Measurements from ENCODE around the gene LAYN. TPM values are rescaled to one million over a fixed set of nuclear protein-coding genes. Genes with fewer than 3 reads are reported as not detected.

LAYN gene
- 4.3 to 5.3 TPM (median 4.9 TPM) in 5 replicates for total RNA-seq (2022; extraction: Qiagen RNA extraction; ENCODE audit: low read depth)

DNA sequence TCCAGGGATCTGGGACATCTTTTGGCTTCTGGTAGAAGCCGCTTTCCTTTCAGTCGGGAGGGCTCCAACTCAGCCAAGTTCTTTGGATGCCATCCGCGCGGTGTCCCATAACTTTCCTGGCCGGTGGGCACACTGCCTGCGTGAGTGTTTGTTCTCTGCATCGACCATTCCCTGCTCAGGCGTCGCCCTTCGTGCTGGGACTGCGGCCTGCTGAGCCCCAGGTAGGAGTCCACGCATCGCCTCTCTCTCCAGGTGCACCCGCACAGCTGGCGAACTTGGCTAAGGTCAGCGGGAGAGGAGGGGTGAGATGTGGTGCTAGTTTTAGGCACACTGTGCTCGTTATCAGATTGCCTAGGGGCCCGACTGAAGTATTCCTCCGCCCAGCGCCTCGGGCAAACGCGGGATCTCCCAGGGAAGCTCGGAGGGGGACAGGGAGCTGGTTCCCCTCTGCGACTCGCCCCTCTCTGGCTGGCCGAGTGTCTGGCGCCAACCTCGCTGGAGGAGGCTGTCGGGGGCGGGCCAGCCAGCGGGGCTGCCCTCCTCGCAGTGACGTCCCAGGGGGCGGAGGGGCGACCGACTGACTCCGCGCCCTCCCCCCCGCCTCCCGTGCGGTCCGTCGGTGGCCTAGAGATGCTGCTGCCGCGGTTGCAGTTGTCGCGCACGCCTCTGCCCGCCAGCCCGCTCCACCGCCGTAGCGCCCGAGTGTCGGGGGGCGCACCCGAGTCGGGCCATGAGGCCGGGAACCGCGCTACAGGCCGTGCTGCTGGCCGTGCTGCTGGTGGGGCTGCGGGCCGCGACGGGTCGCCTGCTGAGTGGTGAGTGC is at the start of gene LAYN:
LAYN (plus strand) TSS at position 607 of the 823 bp plus-strand sequence; CDS start at position 731, 124 bp downstream.

DNA sequence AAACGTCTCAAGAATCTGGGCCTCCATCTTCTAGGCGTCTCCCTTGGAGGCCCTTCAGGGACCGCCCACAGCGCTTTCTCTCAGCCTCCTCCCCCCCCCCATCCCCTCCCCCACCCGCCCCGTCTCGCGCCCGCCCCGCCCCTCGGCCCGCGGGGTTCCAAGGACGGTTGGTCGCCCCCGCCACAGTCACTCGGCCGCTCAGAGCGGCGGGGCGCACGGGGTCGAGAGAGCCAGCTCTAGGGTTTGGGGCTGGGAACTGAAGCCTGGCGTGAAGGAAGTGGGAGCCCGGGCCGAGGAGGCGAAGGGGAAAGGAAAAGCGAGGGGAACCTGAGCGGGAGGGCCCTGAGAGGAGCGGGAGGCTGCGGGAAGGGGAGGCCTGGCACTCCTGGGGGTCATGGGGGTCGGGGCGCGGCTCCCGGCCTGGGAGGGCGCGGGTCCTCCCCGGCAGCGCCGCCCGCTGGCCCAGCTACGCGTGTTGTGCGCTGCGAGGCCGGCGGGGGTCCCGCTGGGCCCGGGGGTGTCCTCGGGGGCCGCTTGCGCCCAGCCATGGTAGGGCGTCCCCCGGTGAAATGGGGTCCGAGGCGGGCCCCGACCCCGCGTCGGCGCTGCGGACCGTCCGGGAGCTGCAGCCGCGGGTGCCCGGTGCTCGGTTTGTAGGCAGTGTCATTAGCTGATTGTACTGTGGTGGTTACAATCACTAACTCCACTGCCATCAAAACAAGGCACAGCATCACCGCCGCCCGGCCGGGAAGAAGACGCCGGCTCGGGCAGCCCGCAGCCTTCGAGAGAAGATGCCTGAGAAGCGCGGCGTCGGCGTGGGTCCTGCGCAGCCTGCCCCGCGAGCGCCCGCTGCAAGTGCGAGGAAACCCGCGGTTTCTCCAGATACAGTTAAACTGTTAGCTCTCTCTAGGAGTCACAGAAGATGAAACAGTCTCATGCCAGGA is 28.0 kb upstream of the LAYN start, which contains the start of gene BTG4:
BTG4 (minus strand) TSS at position 91 of the 944 bp plus-strand sequence. CDS start 13,610 bp downstream, outside the sequence.

DNA sequence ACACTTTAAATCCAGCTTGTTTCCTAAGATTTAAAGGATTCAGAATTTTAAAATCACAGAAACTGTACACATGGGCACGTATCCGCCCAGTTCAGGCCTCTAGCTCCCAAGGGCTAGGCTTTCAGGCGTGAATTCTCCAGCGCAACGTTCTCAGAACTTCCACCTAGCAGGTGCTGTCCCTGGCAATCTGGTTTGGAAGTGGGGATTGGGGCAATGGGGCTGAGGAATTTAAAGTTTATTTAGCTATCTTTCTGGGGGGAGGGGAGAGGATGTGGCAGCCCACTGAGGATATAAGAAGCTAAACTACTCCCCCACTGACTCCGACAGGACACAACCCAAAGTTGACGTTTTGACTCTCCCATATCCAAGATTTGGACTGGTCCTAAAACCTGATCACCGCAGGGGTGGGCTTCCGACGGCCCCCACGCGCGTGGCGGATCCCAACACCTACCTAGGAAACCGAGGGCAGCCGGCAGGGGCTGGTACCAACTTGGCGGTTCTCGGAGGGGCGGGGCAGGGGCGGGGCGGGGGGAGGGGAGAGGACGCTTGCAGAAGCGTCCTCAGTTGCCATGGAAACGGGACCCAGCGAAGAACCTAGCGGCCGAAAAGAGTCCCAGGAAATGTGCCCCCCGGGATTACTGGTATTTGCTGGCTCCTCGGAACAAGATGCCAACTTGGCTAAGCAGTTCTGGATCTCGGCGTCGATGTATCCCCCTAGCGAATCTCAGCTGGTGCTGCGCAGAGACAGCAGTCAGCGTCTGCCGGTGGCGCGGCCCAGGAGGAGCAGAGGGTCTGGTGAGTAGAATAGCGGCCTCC is 26.1 kb upstream of the LAYN start, which contains the start of gene HOATZ:
HOATZ (plus strand) TSS at position 563 of the 816 bp plus-strand sequence; CDS start at position 570, 7 bp downstream.

GRCh38 chr11:111601979-111602864 is 61.7 kb downstream of the LAYN start, which contains the start of gene SIK2:
TSS of gene SIK2 (plus strand) at chr11:111602449. CDS start at chr11:111602564, 115 bp downstream.

Other genes starting within 250 kb of the LAYN start
- gene POU2AF3, start 242.2 kb upstream of the LAYN start, total RNA-seq (2022; extraction: Qiagen RNA extraction; ENCODE audit: low read depth), result 0.53 to 0.93 TPM (median 0.77 TPM) in 5 replicates
- gene POU2AF1, start 161.4 kb upstream of the LAYN start, total RNA-seq (2022; extraction: Qiagen RNA extraction; ENCODE audit: low read depth), result not detected in 5 replicates
- 0.09 to 0.14 TPM (median 0.12 TPM) in 3 of 5 replicates, not detected in the others for gene BTG4, start 28.3 kb upstream of the LAYN start, total RNA-seq (2022; extraction: Qiagen RNA extraction; ENCODE audit: low read depth)
- gene HOATZ, start 25.9 kb upstream of the LAYN start, total RNA-seq (2022; extraction: Qiagen RNA extraction; ENCODE audit: low read depth), result not detected in 5 replicates
- gene SIK2, start 61.7 kb downstream of the LAYN start, total RNA-seq (2022; extraction: Qiagen RNA extraction; ENCODE audit: low read depth), result 5.0 to 7.0 TPM (median 5.2 TPM) in 5 replicates
- 14.1 to 18.6 TPM (median 17.9 TPM) in 5 replicates for gene PPP2R1B, start 225.7 kb downstream of the LAYN start, total RNA-seq (2022; extraction: Qiagen RNA extraction; ENCODE audit: low read depth)